Natural killer cell (primary cell): ENCODE measurements around the gene IGSF3. TPM values are rescaled to one million over a fixed set of nuclear protein-coding genes. Genes with fewer than 3 reads are reported as not detected.
"Not testable (repeated sequence)": the region's sequence is repeated elsewhere in the genome, so short reads cannot be mapped to it uniquely, and the experiment has no call there.

Experiments used
- ATAC-seq, 3 donors: fragments of 150-1000 bp in 2 of 3; fragments of 200-7000 bp in 1 of 3; cut with Tn5 transposase; 1 replicate in 1 of 3; 2 replicates in 2 of 3; pipeline ENCODE4 v1.10.0; 2021; ENCODE audit warnings: mild to moderate bottlenecking in 2 of 3, moderate library complexity in 2 of 3
- DNase-seq, 2 donors: peaks; one replicate each; pipeline versions ENCODE4 v3.0.0 to v3.0.0-alpha.2; 2013 to 2021; ENCODE audit warnings: mixed read lengths in 1 of 2
- H3K27ac ChIP-seq: one replicate; pipeline ENCODE4 v1.5.1; 2013; ENCODE audit warnings: mild to moderate bottlenecking, low read length
- H3K27me3 ChIP-seq: one replicate; pipeline ENCODE4 v1.6.1; 2013; ENCODE audit warnings: low read length; ENCODE audit not compliant: control insufficient read depth, insufficient read depth
- H3K36me3 ChIP-seq: one replicate; pipeline ENCODE4 v1.6.1; 2013; ENCODE audit warnings: low read length; ENCODE audit not compliant: control insufficient read depth, insufficient read depth
- H3K4me1 ChIP-seq: one replicate; pipeline ENCODE4 v1.6.1; 2013; ENCODE audit warnings: low read length; ENCODE audit not compliant: control insufficient read depth, insufficient read depth
- H3K4me3 ChIP-seq: one replicate; pipeline ENCODE4 v1.5.1; 2013; ENCODE audit warnings: low read length
- H3K9me3 ChIP-seq: one replicate; pipeline ENCODE4 v1.6.1; 2013; ENCODE audit warnings: low read length; ENCODE audit not compliant: control insufficient read depth, insufficient read depth
- H3K27ac Mint-ChIP-seq, 2 donors: one replicate each; pipeline ENCODE4 v1.8.0; 2022; ENCODE audit warnings: mild to moderate bottlenecking in 2 of 2, mixed read lengths in 2 of 2, moderate library complexity in 1 of 2
- H3K27me3 Mint-ChIP-seq, 2 donors: one replicate each; pipeline ENCODE4 v1.8.0; 2022; ENCODE audit warnings: low read depth in 2 of 2, mixed read lengths in 2 of 2
- H3K36me3 Mint-ChIP-seq: one replicate; pipeline ENCODE4 v1.8.0; 2022; ENCODE audit warnings: mixed read lengths
- H3K4me1 Mint-ChIP-seq, 2 donors: one replicate each; pipeline ENCODE4 v1.8.0; 2022; ENCODE audit warnings: mixed read lengths in 2 of 2
- H3K4me3 Mint-ChIP-seq: one replicate; pipeline ENCODE4 v1.8.0; 2022; ENCODE audit warnings: mild to moderate bottlenecking, moderate library complexity, mixed read lengths
- H3K9me3 Mint-ChIP-seq, 2 donors: one replicate each; pipeline ENCODE4 v1.8.0; 2022; ENCODE audit warnings: mixed read lengths in 2 of 2
- WGBS: methylation state at CpG from one replicate; pipeline ENCODE4 v1.1.7; 2013; ENCODE audit warnings: missing lambda C conversion rate; ENCODE audit not compliant: insufficient coverage; 5-methylcytosine and 5-hydroxymethylcytosine counted together
- intact Hi-C: fragments of 100-400 bp; cut with micrococcal nuclease; formaldehyde crosslinking; loops from one replicate; pipeline ENCODE4 v1.14.2; 2022
- total RNA-seq, 4 donors: library from RNA; stranded (reverse); fragments of 120-200 nt in 1 of 4; gene quantifications; one replicate each; pipeline versions ENCODE4 v1.2.3 to v1.2.4, GENCODE V29; 2013 to 2022

IGSF3 gene
- total RNA-seq, 3 donors from 2014 or later (not counting 1 experiment from before 2014, with no cell fraction given), result 0.05 to 0.14 TPM; not detected in 1

GRCh38 chr1:116620392-116620791 lies 47.1 kb downstream of the IGSF3 start:
- H3K27ac Mint-ChIP-seq, H3K36me3 ChIP-seq, H3K9me3 Mint-ChIP-seq, H3K4me3 Mint-ChIP-seq, H3K36me3 Mint-ChIP-seq, intact Hi-C loops, H3K27ac ChIP-seq, H3K27me3 ChIP-seq, H3K9me3 ChIP-seq, H3K4me3 ChIP-seq, H3K4me1 ChIP-seq, DNase-seq, ATAC-seq, H3K4me1 Mint-ChIP-seq, H3K27me3 Mint-ChIP-seq: not testable (repeated sequence)
- 88% methylated on average over 1 of the region's 3 CpGs for WGBS

DNA sequence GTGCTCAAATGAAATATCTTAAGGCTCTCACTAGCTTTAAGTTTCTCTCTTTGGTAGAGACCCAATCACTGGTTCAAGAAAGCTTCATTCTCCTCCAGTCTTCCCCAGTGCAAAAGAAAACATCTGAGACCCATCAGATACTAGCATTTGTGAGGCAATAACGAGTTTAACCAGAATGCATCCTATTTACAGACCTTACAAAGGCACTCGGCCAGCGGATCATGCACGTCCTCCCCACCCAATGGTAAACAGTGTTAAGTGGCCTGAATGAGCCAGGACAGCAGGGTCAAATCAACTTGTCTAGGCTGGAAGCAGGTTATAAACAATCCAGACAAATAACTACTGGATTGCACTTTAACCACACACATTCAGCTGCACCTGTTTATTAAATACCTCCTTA lies 48.4 kb downstream of the IGSF3 start:
- H3K4me1 ChIP-seq, ATAC-seq, H3K9me3 Mint-ChIP-seq, H3K4me3 Mint-ChIP-seq, DNase-seq, H3K36me3 Mint-ChIP-seq, H3K27me3 ChIP-seq, H3K4me3 ChIP-seq, H3K27ac Mint-ChIP-seq, H3K27ac ChIP-seq, H3K36me3 ChIP-seq, H3K4me1 Mint-ChIP-seq, intact Hi-C loops, H3K9me3 ChIP-seq: not testable (repeated sequence)
- WGBS, result 78% methylated on average over 4 of the region's 4 CpGs
- peaks cover 10 to 15% of the 10 kb centered on the region in 2 donors for H3K27me3 Mint-ChIP-seq

DNA sequence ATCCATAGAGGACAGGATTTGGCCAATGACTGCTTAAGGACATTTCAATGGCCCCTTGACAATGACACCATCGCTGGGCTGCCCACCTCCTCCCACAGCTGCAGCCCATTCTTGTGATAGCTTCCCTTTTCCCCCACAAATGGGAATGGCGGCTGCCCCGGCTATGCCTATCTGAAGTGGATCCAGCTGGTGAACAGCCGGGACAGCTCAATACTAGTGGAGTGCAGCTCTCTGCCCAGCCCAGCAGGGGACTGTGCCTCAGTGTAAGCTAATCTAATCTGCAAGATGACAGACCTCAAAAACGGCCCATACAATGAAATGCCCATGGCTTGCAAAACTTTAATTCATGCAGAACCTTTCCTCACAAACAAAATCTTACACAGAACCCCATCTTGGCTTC lies 49.7 kb downstream of the IGSF3 start:
- H3K36me3 Mint-ChIP-seq, H3K9me3 Mint-ChIP-seq, H3K4me3 Mint-ChIP-seq, H3K27ac Mint-ChIP-seq, H3K4me1 Mint-ChIP-seq, DNase-seq, intact Hi-C loops, H3K36me3 ChIP-seq, H3K27ac ChIP-seq, H3K9me3 ChIP-seq, H3K4me3 ChIP-seq, H3K4me1 ChIP-seq, ATAC-seq, H3K27me3 ChIP-seq: not testable (repeated sequence)
- H3K27me3 Mint-ChIP-seq, result peaks cover 10 to 15% of the 10 kb centered on the region in 2 donors
- WGBS, result 88% methylated on average over 5 of the region's 5 CpGs

DNA sequence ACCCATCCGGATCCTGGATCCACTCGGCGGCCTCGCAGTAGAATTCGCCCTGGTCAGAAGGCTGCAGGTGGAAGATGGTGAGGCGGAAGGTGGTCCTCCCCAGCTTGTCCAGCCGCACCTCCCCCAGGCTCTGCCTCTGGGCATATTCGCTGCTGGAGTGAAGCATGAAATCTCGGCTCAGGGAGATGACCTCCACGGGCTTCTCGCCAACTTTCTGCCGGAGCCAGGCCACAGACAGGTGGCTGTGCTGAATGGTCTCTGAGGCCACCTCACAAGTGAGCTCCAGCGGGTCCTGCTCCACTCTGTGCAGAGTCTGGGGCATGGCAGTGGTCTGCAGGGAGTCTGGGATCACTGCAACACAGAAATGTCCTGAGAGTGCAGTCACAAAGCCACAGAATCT lies 53.7 kb downstream of the IGSF3 start:
- H3K9me3 ChIP-seq, H3K36me3 Mint-ChIP-seq, intact Hi-C loops, H3K4me3 Mint-ChIP-seq, H3K27me3 ChIP-seq, H3K4me1 Mint-ChIP-seq, H3K4me1 ChIP-seq, H3K27ac ChIP-seq, DNase-seq, ATAC-seq, H3K36me3 ChIP-seq, H3K27ac Mint-ChIP-seq, H3K9me3 Mint-ChIP-seq, H3K4me3 ChIP-seq: not testable (repeated sequence)
- WGBS, result 97% methylated on average over 13 of the region's 13 CpGs
- peaks cover 11 to 31% of the 10 kb centered on the region in 2 donors for H3K27me3 Mint-ChIP-seq

DNA sequence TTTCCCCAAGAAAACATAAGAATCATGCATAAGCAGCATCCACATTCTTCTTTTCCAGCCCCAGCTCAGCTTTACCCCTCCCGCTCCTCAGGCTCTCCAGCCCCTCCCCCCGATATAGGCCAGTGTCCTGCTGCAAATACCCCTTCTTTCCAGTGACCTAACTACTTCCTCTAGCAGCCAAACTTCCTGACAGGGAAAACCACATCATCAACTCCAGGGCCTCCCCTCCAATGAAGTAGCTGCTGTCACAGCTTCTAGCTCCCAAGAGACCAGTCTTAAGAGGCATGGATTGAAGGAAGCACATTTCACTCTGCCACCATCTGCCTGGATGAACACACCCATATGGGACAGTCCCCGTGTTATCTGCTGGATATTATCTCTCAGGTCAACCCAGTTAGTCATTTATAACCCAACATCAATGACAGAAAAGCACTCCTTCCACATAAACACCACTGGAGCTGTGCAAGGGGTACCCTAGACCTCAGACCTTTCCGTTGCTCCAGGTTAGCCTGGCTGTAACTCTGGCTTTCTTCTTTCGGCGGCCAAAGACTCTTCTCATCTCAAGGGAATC lies 57.6 kb downstream of the IGSF3 start:
- H3K27ac Mint-ChIP-seq, H3K36me3 Mint-ChIP-seq, H3K36me3 ChIP-seq, H3K4me3 ChIP-seq, DNase-seq, H3K4me3 Mint-ChIP-seq, H3K4me1 ChIP-seq, H3K27ac ChIP-seq, H3K27me3 ChIP-seq, H3K9me3 ChIP-seq, H3K9me3 Mint-ChIP-seq, intact Hi-C loops, ATAC-seq: not testable (repeated sequence)
- Mint-ChIP-seq H3K4me1 (peaks cover 13 to 15% of the 10 kb centered on the region in 2 donors), H3K27me3 (peaks cover 11 to 27% of the 10 kb centered on the region in 2 donors)
- WGBS, result 78% methylated on average over 5 of the region's 6 CpGs

- peak in 2 of 3 donors; percentile 34 to 44 for ATAC-seq
- no CpG with 5 or more reads among the region's 2 CpGs for WGBS
- H3K36me3 ChIP-seq, H3K4me1 ChIP-seq, H3K4me3 ChIP-seq, H3K27ac ChIP-seq, intact Hi-C loops, H3K9me3 Mint-ChIP-seq, H3K36me3 Mint-ChIP-seq, H3K9me3 ChIP-seq, H3K4me3 Mint-ChIP-seq, H3K27ac Mint-ChIP-seq, DNase-seq, H3K27me3 ChIP-seq: not testable (repeated sequence)
- Mint-ChIP-seq H3K4me1 (peaks cover 13 to 15% of the 10 kb centered on the region in 2 donors), H3K27me3 (peaks cover 13 to 30% of the 10 kb centered on the region in 2 donors)
These were observed 58.7 kb downstream of the IGSF3 start for GRCh38 chr1:116608841-116609240.

GRCh38 chr1:116608151-116608550 lies 59.4 kb downstream of the IGSF3 start:
- H3K4me3 Mint-ChIP-seq, H3K36me3 ChIP-seq, H3K27ac ChIP-seq, DNase-seq, H3K9me3 Mint-ChIP-seq, H3K27me3 ChIP-seq, H3K9me3 ChIP-seq, H3K4me3 ChIP-seq, ATAC-seq, H3K4me1 ChIP-seq, intact Hi-C loops, H3K27ac Mint-ChIP-seq, H3K36me3 Mint-ChIP-seq: not testable (repeated sequence)
- H3K4me1 Mint-ChIP-seq, result peaks cover 13 to 15% of the 10 kb centered on the region in 2 donors
- WGBS, result 92% methylated on average over 8 of the region's 12 CpGs
- H3K27me3 Mint-ChIP-seq, result peaks cover 16 to 37% of the 10 kb centered on the region in 2 donors

DNA sequence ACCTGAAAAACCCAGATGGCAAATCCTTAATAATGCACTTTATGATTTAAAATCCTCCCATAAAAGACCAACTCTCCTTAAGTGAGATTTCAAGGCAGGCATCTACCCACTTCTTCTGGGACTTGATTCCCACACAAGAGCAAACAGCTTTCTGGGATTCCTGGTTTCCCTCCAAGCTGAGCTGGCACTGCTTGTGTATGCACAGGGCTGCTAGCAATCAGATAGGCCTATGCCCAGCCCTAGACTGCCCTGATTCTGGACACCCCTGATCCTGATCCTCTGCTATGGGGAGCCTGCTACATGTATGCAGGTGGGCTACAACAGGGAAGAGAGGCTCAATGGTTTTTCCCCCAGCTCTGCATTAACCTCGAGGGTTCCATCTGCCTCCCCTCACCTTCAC lies 60.1 kb downstream of the IGSF3 start:
- H3K27ac Mint-ChIP-seq, H3K4me1 ChIP-seq, H3K4me3 ChIP-seq, ATAC-seq, H3K36me3 ChIP-seq, H3K9me3 ChIP-seq, H3K4me3 Mint-ChIP-seq, H3K27me3 ChIP-seq, DNase-seq, H3K36me3 Mint-ChIP-seq, H3K27ac ChIP-seq, H3K9me3 Mint-ChIP-seq, intact Hi-C loops: not testable (repeated sequence)
- no CpG with 5 or more reads among the region's 1 CpG for WGBS
- H3K27me3 Mint-ChIP-seq, result peaks cover 16 to 39% of the 10 kb centered on the region in 2 donors
- peaks cover 13 to 15% of the 10 kb centered on the region in 2 donors for H3K4me1 Mint-ChIP-seq
